ENCODE data around the gene CAP2.

The CAP2 gene

GRCh38 chr6:17474289-17474688, 80.9 kb downstream of the CAP2 start:
- DNase-seq (ENCODE audit: low spot score): no peak

- no peak for DNase-seq (ENCODE audit: low spot score)
Observed at GRCh38 chr6:17475606-17476244, 82.3 kb downstream of the CAP2 start.

- DNase-seq (ENCODE audit: low spot score): no peak
Observed at GRCh38 chr6:17476511-17476910, 83.1 kb downstream of the CAP2 start.

GRCh38 chr6:17477356-17477755, 84.0 kb downstream of the CAP2 start:
- DNase-seq (ENCODE audit: low spot score): no peak

- no peak for DNase-seq (ENCODE audit: low spot score)
Observed at GRCh38 chr6:17478223-17478907, 85.0 kb downstream of the CAP2 start.

GRCh38 chr6:17478946-17479345, 85.6 kb downstream of the CAP2 start:
- no peak for DNase-seq (ENCODE audit: low spot score)

GRCh38 chr6:17480476-17480875, 87.1 kb downstream of the CAP2 start:
- DNase-seq (ENCODE audit: low spot score): no peak

- no peak for DNase-seq (ENCODE audit: low spot score)
Observed at GRCh38 chr6:17482711-17483110, 89.3 kb downstream of the CAP2 start.

- DNase-seq (ENCODE audit: low spot score): no peak
Observed at GRCh38 chr6:17483391-17484016, 90.1 kb downstream of the CAP2 start.

GRCh38 chr6:17484201-17484849, 90.9 kb downstream of the CAP2 start:
- DNase-seq (ENCODE audit: low spot score): no peak

- no peak for DNase-seq (ENCODE audit: low spot score)
Observed at GRCh38 chr6:17485181-17485580, 91.8 kb downstream of the CAP2 start.

GRCh38 chr6:17485946-17486345, 92.6 kb downstream of the CAP2 start:
- DNase-seq (ENCODE audit: low spot score): no peak

GRCh38 chr6:17486680-17487079, 93.3 kb downstream of the CAP2 start:
- DNase-seq (ENCODE audit: low spot score): no peak

GRCh38 chr6:17490724-17491123, 97.3 kb downstream of the CAP2 start:
- no peak for DNase-seq (ENCODE audit: low spot score)

- DNase-seq (ENCODE audit: low spot score): no peak
Observed at GRCh38 chr6:17491416-17492142, 98.2 kb downstream of the CAP2 start.

- no peak for DNase-seq (ENCODE audit: low spot score)
Observed at GRCh38 chr6:17492350-17492749, 99.0 kb downstream of the CAP2 start.

GRCh38 chr6:17493286-17493685, 99.9 kb downstream of the CAP2 start:
- DNase-seq (ENCODE audit: low spot score): no peak

- DNase-seq (ENCODE audit: low spot score): no peak
Observed at GRCh38 chr6:17494177-17494576, 100.8 kb downstream of the CAP2 start.

- no peak for DNase-seq (ENCODE audit: low spot score)
Observed at GRCh38 chr6:17494919-17495318, 101.5 kb downstream of the CAP2 start.

- no peak for DNase-seq (ENCODE audit: low spot score)
Observed at GRCh38 chr6:17497535-17498095, 104.2 kb downstream of the CAP2 start.

GRCh38 chr6:17501442-17501841, 108.0 kb downstream of the CAP2 start:
- no peak for DNase-seq (ENCODE audit: low spot score)

All from SW480 (cell line).